ENCODE measurements around the gene CYTH3.

DNA sequence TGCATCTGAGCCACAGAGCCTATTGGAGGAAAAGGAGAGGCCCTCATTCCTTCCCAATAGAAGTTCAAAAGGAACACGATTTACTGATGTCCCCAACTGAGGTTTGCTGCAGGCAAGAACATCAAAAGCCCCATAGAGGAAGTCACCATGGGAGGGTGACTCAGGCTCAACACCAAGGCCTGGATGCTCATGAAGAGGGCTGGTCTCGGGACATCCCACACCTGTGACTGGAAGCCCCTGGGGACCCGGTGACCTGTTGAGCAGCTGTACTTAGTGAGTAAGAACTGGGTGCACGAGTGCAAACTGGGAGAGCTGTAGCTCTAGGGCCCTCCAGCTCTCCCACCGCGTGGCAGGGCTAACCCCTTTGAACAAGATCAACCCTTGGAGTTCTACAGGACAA lies 38.0 kb downstream of the CYTH3 start:
- TF ChIP-seq, protein P1, sequence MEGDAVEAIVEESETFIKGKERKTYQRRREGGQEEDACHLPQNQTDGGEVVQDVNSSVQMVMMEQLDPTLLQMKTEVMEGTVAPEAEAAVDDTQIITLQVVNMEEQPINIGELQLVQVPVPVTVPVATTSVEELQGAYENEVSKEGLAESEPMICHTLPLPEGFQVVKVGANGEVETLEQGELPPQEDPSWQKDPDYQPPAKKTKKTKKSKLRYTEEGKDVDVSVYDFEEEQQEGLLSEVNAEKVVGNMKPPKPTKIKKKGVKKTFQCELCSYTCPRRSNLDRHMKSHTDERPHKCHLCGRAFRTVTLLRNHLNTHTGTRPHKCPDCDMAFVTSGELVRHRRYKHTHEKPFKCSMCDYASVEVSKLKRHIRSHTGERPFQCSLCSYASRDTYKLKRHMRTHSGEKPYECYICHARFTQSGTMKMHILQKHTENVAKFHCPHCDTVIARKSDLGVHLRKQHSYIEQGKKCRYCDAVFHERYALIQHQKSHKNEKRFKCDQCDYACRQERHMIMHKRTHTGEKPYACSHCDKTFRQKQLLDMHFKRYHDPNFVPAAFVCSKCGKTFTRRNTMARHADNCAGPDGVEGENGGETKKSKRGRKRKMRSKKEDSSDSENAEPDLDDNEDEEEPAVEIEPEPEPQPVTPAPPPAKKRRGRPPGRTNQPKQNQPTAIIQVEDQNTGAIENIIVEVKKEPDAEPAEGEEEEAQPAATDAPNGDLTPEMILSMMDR (IDR thresholded peaks at IDR 0.05): no peak
- no peak for TF ChIP-seq POLR2A (IDR thresholded peaks at IDR 0.05)

Measured in vagina (tissue), 2 donors.